Measurements from ENCODE around the gene RWDD2A.
A peak's percentile ranks its signal among the peaks of the same experiment; 100 is the strongest.

RWDD2A gene

GRCh38 chr6:83199173-83199862 is 6.2 kb downstream of the RWDD2A start:
- no peak for DNase-seq (ENCODE audit: low read depth)

- no peak for DNase-seq (ENCODE audit: low read depth)
Observed at GRCh38 chr6:83199863-83200225, 6.7 kb downstream of the RWDD2A start.

GRCh38 chr6:83202031-83202430 is 8.9 kb downstream of the RWDD2A start:
- DNase-seq (ENCODE audit: low read depth) = no peak

- peak; percentile 36 for DNase-seq (ENCODE audit: low read depth)
Observed at GRCh38 chr6:83215131-83216047, 22.2 kb downstream of the RWDD2A start.

GRCh38 chr6:83216806-83217205 is 23.6 kb downstream of the RWDD2A start:
- DNase-seq (ENCODE audit: low read depth) = no peak

GRCh38 chr6:83218646-83219045 is 25.5 kb downstream of the RWDD2A start:
- no peak for DNase-seq (ENCODE audit: low read depth)

- DNase-seq (ENCODE audit: low read depth) = no peak
Observed at GRCh38 chr6:83220121-83220520, 27.0 kb downstream of the RWDD2A start.

GRCh38 chr6:83221276-83221675 is 28.1 kb downstream of the RWDD2A start:
- DNase-seq (ENCODE audit: low read depth) = no peak

- no peak for DNase-seq (ENCODE audit: low read depth)
Observed at GRCh38 chr6:83221889-83222479, 28.8 kb downstream of the RWDD2A start.

- no peak for DNase-seq (ENCODE audit: low read depth)
Observed at GRCh38 chr6:83226517-83226916, 33.4 kb downstream of the RWDD2A start.

- DNase-seq (ENCODE audit: low read depth) = no peak
Observed at GRCh38 chr6:83231146-83231545, 38.0 kb downstream of the RWDD2A start.

GRCh38 chr6:83247471-83247870 is 54.3 kb downstream of the RWDD2A start:
- no peak for DNase-seq (ENCODE audit: low read depth)

All from activated T-cell treated with anti-CD3 and anti-CD28 coated beads for 48 hours (primary cell).